Heart left ventricle (tissue), 13 donors: ENCODE measurements around the gene PDE7B.

ENCODE experiments used
- CTCF ChIP-seq, 12 donors: fragments of 200-600 bp; sonication (generic) in 4 of 12; IDR thresholded peaks; one replicate each; pipeline versions ENCODE4 v1.5.0 to v1.8.0; 2018 to 2022; ENCODE audit warnings: antibody characterized with exemption in 12 of 12, mild to moderate bottlenecking in 5 of 12
- POLR2A ChIP-seq, 2 donors: fragments of 450-650 bp; IDR thresholded peaks; one replicate each; pipeline ENCODE4 v1.6.1; 2017; ENCODE audit warnings: antibody characterized with exemption in 2 of 2, mild to moderate bottlenecking in 2 of 2, moderate library complexity in 2 of 2
- donor health status: ischemic (EF 13 %, LVEDD 7.1; RV severe dilation, severe dysfunction).
- donor health status: DM: no; HTN: yes; CAD: no.
- donor health status: DM: no; HTN: no; CAD: no.
- donor health status: ischemic (EF 25% LVEDD 6.9; RV normal size, moderate dysfunction).
- donor health status: ischemic (EF 25% LVEDD 5.7; RV mildly dilated, moderate dysfunction).
- donor health status: ischemic (EF 35%, LVEDD 5.7; RV mildly dilated, moderate dysfunction).
- donor health status: nonischemic (EF 11% LVEDD 7.7; RV severe dilation, severe dysfunction).
- donor health status: DM: yes; HTN: yes; CAD: no.
- donor health status: PGD.
- donor health status: ischemic (EF 29% LVEDD 5.4; RV normal size, mild dysfunction).
- donor health status: nonischemic (EF 23%, LVEDD 6.1; RV moderate dilation, normal function).

- TF ChIP-seq CTCF (IDR thresholded peaks at IDR 0.05) (no peak), POLR2A (IDR thresholded peaks at IDR 0.05) (no peak)
Observed at GRCh38 chr6:135866445-135867123, 15.1 kb downstream of the PDE7B start.
